Mammary epithelial cell (primary cell): ENCODE data around the gene MKLN1.

Experiments used
- EZH2 ChIP-seq: IDR thresholded peaks from 2 replicates; pipeline ENCODE4 v1.6.1; 2012; ENCODE audit warnings: low read length, inconsistent platforms, borderline replicate concordance
- TF ChIP-seq, protein P1 (sequence below), 2 donors: IDR thresholded peaks in 1 of 2; conservative IDR thresholded peaks in 1 of 2; 2 replicates each; pipeline ENCODE4 v1.5.1; 2011 to 2012; ENCODE audit warnings: inconsistent platforms in 2 of 2, low read length in 2 of 2, mild to moderate bottlenecking in 2 of 2, control low read depth in 1 of 2, low read depth in 1 of 2; ENCODE audit not compliant: insufficient read depth in 1 of 2; ENCODE audit errors: extremely low read depth in 1 of 2

DNA sequence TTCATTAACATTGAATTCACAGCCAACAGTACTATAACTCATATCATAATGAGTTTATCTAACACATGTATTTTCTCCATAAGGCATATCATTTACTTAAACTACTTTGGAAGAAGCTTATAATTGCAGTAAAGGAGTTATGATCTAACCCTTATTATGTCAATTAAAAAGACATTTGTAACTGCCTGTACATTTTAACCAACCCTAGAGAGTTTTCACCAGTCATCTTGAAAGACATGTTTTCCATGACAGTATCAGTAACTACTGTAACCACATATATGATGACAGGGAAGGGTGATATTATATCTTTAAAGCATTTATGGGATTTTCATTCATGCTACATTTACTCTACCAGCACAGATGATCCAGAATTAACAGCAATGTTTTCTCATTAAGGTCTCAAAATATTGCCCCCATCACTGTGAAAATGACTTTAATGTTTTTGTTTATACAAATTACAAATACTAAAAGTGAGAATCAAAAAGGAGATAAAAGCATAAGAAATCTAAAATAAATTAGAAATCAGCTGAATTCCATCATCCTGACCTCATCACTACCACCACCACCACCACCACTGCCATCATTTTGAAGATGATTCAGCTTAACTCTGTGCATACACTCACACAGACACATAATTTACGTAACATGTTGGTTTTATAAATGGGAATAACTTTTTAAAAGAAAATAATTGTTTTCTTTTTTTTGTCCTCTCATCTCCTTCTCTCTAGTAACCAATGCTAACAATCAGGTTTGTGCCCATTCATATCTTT is 53.6 kb downstream of the MKLN1 start:
- TF ChIP-seq, protein P1, sequence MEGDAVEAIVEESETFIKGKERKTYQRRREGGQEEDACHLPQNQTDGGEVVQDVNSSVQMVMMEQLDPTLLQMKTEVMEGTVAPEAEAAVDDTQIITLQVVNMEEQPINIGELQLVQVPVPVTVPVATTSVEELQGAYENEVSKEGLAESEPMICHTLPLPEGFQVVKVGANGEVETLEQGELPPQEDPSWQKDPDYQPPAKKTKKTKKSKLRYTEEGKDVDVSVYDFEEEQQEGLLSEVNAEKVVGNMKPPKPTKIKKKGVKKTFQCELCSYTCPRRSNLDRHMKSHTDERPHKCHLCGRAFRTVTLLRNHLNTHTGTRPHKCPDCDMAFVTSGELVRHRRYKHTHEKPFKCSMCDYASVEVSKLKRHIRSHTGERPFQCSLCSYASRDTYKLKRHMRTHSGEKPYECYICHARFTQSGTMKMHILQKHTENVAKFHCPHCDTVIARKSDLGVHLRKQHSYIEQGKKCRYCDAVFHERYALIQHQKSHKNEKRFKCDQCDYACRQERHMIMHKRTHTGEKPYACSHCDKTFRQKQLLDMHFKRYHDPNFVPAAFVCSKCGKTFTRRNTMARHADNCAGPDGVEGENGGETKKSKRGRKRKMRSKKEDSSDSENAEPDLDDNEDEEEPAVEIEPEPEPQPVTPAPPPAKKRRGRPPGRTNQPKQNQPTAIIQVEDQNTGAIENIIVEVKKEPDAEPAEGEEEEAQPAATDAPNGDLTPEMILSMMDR (conservative IDR thresholded peaks at IDR 0.05 in 1 of 2, IDR thresholded peaks at IDR 0.05 in 1 of 2; ENCODE audit: extremely low read depth in 1 of 2, insufficient read depth in 1 of 2, low read depth in 1 of 2, low read length in 2 of 2), result no peak
- TF ChIP-seq EZH2, result no peak
